ENCODE measurements around the gene FAM117B. TPM values are rescaled to one million over a fixed set of nuclear protein-coding genes. Genes with fewer than 3 reads are reported as not detected.

Gene FAM117B
- total and polyA plus RNA-seq, 2 of the 8 experiments (the other 6 are each of a cell fraction or from before 2014, with no cell fraction given), result 3.9 to 22.6 TPM

GRCh38 chr2:202726070-202726469 is 91.3 kb downstream of the FAM117B start:
- ChIA-PET CTCF (ENCODE audit: partially characterized antibody) (no interaction called here), POLR2A (ENCODE audit: partially characterized antibody) (no interaction called here)
- Histone ChIP-seq H3K79me2 (ENCODE audit: control insufficient read depth in 1 of 2, insufficient read depth in 2 of 2, low read length in 2 of 2) (peaks cover 0 to 3% of the 10 kb centered on the region in 2 experiments; a peak in 1 of 4 replicates), H2BK15ac (ENCODE audit: low read length) (no peak overlapping the region), H4K5ac (ENCODE audit: insufficient read length, low read depth, low read length) (no peak overlapping the region), H4K20me1 (replicated peaks in 1 of 2; ENCODE audit: control insufficient read depth in 1 of 2, insufficient read depth in 2 of 2, low read length in 2 of 2) (no peaks in the 10 kb centered on the region), H2AK5ac (ENCODE audit: low read depth, low read length) (no peak overlapping the region), H3K18ac (ENCODE audit: extremely low read depth, low read length) (no peak overlapping the region), H2BK20ac (ENCODE audit: low read length) (no peak overlapping the region), H2BK12ac (ENCODE audit: low read depth, low read length) (no peak overlapping the region), H3K56ac (replicated peaks; ENCODE audit: insufficient read length, low read depth, low read length) (no peak overlapping the region), H3K4me3 (ENCODE audit: extremely low read depth in 1 of 4, insufficient read depth in 2 of 4, low read depth in 3 of 4, low read length in 4 of 4) (no peak overlapping the region), H4K91ac (replicated peaks; ENCODE audit: insufficient read length, low read length) (no peak overlapping the region), H3K4ac (replicated peaks; ENCODE audit: insufficient read length, low read depth, low read length) (no peak overlapping the region), H2BK5ac (ENCODE audit: low read depth, low read length) (no peak overlapping the region), H3K9me3 (ENCODE audit: insufficient read depth in 2 of 2, low read depth in 1 of 2, low read length in 1 of 2) (no peaks in the 10 kb centered on the region), H3K14ac (ENCODE audit: insufficient read length) (no peak overlapping the region), H2BK120ac (replicated peaks; ENCODE audit: low read depth, low read length) (no peak overlapping the region), H2AFZ (ENCODE audit: low read length) (no peak overlapping the region), H3K9ac (replicated peaks in 1 of 4; ENCODE audit: extremely low read depth in 1 of 4, low read depth in 3 of 4, low read length in 3 of 4) (no peak overlapping the region), H4K8ac (ENCODE audit: extremely low read depth, insufficient read depth, low read length) (no peak overlapping the region), H3K4me2 (ENCODE audit: insufficient read depth in 1 of 2, low read depth in 2 of 2, low read length in 2 of 2) (no peak overlapping the region), H3K4me1 (replicated peaks in 1 of 4; ENCODE audit: control insufficient read depth in 3 of 4, insufficient read depth in 4 of 4, low read length in 3 of 4) (no peaks in the 10 kb centered on the region), H3K27ac (ENCODE audit: low read depth, low read length) (no peak overlapping the region), H3K23me2 (ENCODE audit: low read depth, low read length) (no peaks in the 10 kb centered on the region), H3K23ac (ENCODE audit: insufficient read length) (no peak overlapping the region), H3K27me3 (replicated peaks in 1 of 4; ENCODE audit: control insufficient read depth in 3 of 4, extremely low read depth in 1 of 4, insufficient read depth in 3 of 4, low read length in 3 of 4) (no peaks in the 10 kb centered on the region), H3K36me3 (ENCODE audit: control insufficient read depth in 2 of 4, insufficient read depth in 4 of 4, low read length in 3 of 4) (no peaks in the 10 kb centered on the region; a peak in 1 of 8 replicates), H3K79me1 (ENCODE audit: low read depth, low read length) (no peaks in the 10 kb centered on the region)
- DNase-seq (ENCODE audit: low read depth in 1 of 2, low spot score in 2 of 2), result no peak
- no peak for TF ChIP-seq EZH2 (IDR thresholded peaks at IDR 0.05; ENCODE audit: low read depth, low read length, severe bottlenecking)
- no peak for TF ChIP-seq JUN (IDR thresholded peaks at IDR 0.05; ENCODE audit: low read depth, low read length)
- no peak for TF ChIP-seq BACH1 (IDR thresholded peaks at IDR 0.05; ENCODE audit: low read length)
- TF ChIP-seq BCL11A (IDR thresholded peaks at IDR 0.05; ENCODE audit: low read depth in 2 of 2, low read length in 2 of 2), result no peak
- FAIRE-seq, result no peak
- WGBS, 2 experiments (ENCODE audit: extremely low coverage in 1 of 2, insufficient coverage in 1 of 2, insufficient read length in 1 of 2, insufficient replicate concordance in 2 of 2, low coverage in 1 of 2, low lambda C conversion rate in 2 of 2, missing lambda C conversion rate in 1 of 2), result 99% methylated on average over 3 of the region's 3 CpGs; no CpG with 5 or more reads in 1 of the 2 experiments

Measured in H1 (cell line).